Measurements from ENCODE around the gene GABPB2.
"Not testable (repeated sequence)": the region's sequence is repeated elsewhere in the genome, so short reads cannot be mapped to it uniquely, and the experiment has no call there.

The GABPB2 gene

DNA sequence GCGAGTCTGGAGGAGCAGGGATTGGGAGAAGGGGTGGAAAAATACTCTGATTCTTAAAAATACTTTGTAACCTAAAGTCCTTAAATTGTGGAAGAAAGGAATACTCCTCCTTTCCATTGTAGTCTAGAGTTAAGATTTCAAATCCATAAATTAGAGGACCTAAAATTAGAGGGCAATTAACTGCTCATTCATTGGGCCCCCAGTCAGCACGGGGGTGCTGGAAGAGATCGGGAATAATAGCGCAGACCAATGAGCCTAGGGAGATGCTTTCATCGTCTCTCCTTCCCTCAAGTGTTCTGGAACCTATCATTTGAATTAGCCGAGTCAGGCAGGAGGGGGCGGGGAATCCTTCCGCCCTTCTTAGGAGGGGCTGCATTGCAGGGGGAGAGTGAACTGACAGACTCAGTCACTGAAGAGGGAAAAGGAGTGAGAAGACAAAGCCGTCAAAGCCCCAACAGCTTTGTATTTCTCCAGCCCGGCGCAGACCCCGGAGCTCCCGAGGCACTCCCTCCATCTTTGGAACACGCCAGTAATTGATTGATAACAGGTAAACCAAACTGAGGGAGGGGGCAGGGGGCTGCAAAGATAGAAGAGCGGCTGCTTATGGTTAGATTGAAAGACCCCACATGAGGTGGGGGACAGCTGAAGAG lies 10.4 kb upstream of the GABPB2 start, which contains the start of gene MLLT11:
MLLT11 (plus strand) TSS at position 391 of the 650 bp plus-strand sequence. CDS start 6,828 bp downstream, outside the sequence.
- DNase-seq: no peak

DNA sequence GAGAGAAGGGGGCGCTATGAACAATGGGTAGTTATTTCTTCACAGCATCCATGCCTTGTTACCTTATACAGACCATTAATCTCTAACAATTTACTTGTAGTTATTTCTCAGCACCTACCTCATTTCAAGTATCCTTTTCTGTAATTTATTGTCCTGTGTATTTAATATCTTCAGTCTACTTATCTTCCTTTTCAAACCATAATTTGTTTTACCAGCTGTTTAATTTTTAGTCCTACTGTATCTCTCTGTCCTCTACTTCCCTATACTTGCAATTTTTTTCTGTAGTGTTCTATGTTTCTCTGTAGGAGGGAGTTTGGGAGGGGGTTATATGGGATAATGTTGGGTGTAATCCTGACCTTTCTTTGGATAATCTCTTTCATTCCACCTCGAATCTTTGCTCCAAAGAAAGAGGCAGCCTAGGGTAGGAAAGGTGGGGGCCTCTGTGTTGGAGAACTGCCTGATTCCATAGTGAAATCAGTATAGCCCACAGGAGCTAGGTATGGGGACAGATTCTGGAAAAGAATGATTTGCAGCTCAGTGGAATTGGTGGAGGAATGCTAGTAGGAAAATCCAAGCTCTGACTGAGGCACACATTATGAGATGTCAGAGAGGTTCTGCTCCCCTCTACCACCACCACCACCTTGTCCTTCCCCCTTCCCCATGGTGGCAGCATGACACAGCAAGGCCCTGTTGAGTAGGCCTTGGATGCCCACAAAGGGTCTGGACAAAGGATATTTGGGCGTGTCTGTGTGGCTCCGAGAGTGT lies 9.7 kb upstream of the GABPB2 start:
- no peak for DNase-seq

DNA sequence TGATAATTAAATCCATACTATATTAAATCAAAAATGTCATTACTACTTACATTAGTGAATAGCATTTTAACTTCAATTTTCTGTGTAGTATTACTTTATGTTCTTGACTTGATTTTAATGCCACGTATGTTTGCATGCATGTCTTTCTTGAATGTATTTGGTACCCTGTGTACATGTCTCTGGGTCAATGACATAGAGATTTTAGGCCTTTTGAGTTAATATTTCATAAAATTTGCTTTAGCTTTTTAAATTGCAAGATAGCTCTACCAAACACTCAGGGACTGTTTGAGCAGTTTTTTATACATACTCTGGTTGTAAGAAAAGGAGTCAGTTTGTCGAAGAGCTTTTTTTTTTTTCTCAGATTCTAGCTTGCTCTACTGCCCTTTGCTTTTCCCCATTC lies 8.9 kb upstream of the GABPB2 start:
- no peak for DNase-seq

DNA sequence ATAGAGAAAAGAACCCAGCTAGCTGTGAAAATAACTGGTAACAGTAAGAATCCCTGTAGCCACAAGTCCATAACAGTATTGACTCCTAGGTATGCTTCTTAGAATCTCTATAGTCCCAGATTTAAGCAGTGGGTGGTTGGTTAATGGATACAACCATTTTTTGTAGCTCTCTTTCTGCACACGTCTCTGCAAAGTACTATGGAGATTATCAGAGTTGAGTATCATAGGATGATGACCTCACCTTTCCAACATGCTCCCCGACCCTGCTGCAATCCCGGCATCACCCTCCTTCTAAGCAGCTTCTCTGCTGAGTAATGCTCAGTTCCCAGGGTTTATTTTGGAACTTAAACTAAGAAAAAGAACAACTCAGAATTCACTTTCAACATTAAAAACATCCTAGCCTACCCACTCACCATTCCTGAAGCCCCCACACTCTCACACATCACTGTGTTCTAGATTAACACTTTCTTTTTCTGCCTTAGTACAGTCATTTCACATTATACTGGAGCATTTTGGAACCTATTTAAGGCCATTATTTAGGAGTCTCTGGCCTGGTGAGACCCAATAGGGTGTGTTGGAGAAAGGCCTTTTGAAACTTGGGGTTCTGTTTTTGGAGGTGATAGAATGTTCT lies 7.7 kb upstream of the GABPB2 start:
- DNase-seq: no peak

DNA sequence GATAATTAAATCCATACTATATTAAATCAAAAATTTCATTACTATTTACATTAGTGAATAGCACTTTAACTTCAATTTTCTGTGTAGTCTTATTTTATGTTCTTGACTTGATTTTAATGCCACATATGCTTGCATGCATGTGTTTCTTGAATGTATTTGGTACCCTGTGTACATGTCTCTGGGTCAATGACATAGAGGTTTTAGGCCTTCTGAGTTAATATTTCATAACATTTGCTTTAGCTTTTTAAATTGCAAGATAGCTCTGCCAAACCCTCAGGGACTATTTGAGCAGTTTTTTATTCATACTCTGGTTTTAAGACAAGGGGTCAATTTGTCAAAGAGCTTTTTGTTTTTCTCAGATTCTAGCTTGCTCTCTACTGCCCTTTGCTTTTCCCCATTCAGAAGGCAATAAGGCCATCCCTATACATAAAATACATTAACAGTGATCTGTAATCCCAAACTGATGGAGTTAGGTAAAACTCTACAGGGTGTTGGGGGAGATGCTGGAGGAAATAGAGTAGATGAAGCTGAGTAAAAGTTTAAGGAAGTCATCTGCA lies 5.4 kb upstream of the GABPB2 start:
- DNase-seq: no peak

DNA sequence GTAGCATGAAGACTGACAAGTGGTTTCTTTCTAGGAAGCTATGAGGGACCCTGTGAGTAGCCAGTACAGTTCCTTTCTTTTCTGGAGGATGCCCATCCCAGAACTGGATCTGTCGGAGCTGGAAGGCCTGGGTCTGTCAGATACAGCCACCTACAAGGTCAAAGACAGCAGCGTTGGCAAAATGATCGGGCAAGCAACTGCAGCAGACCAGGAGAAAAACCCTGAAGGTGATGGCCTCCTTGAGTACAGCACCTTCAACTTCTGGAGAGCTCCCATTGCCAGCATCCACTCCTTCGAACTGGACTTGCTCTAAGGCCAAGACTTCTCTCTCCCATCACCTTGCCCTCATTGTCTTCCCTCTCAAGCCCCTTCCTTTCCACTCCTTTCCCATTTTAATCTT lies 3.4 kb upstream of the GABPB2 start:
- no peak for DNase-seq

DNA sequence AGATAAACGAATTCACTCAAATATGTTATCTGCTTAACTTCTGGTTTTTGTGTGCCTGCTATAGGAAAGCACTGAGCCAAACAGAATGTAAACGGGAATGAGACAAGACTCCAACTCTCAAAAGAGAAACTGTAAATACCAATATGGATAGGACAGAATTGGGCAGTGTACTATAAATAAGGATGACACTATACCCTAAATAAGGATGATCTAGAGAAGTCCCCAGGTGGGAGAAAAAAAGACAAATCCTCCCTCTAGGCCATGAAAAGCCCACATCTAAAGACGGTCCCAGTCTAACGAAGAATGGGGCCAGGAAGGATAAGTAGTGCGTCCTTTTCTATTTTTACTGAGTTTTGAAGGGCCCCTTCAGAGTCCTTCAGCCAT lies 1.5 kb upstream of the GABPB2 start:
- no peak for DNase-seq

DNA sequence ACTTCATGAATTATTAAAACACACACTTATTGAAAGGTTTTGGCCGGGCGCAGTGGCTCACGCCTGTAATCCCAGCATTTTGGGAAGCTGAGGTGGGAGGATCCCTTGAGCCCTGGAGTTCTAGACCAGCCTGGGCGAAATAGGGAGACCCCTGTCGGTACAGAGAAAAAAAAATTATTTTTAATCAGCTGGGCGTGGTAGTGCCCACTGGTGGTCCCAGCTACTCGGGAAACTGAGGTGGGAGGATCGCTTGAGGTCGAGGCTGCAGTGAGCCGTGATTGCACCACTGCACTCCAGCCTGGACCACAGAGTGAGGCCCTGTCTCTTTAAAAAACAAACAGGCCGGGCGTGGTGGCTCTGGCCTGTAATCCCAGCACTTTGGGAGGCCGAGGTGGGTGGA lies 1.7 kb downstream of the GABPB2 start:
- DNase-seq: no peak

DNA sequence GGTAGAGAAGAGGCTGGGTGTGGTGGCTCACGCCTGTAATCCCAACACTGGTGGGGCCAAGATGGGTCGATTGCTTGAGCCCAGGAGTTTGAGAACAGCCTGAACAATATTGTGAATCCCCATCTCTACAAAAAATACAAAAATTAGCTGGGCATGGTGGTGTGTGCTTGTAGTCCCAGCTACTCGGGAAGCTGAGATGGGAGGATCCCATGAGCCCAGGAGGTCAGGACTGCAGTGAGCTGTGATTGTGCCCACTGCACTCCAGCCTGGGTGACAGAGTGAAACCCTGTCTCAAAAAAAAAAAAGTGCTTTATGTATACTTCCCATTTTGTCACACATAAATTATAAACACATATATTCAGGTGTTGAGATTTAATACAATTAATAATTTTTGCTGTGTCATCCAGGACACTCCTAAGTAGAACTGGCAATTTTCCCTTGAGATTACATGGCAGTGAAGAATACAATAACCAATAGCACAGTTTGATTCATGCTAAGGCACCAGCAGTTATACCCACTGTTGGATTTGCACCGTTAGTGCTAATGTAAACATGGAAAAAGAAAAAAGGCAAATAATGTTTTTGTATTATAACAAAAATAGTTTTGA lies 15.5 kb downstream of the GABPB2 start:
- DNase-seq: no peak

DNA sequence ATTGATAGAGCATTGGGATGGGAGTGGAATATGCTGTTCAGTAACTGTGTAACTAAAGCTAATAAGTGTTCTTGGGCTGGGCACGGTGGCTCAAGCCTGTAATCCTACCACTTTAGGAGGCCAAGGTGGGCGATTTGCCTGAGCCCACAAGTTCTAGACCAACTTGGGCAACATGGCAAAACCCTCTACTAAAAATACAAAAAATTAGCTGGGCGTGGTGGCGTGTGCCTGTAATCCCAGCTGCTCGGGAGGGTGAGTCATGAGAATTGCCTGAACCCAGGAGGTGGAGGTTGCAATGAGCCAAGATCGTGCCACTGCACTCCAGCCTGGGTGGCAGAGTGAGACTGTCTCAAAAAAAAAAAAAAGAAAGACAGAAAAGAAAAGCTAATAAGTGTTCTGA lies 26.9 kb downstream of the GABPB2 start:
- not testable (repeated sequence) for DNase-seq

DNA sequence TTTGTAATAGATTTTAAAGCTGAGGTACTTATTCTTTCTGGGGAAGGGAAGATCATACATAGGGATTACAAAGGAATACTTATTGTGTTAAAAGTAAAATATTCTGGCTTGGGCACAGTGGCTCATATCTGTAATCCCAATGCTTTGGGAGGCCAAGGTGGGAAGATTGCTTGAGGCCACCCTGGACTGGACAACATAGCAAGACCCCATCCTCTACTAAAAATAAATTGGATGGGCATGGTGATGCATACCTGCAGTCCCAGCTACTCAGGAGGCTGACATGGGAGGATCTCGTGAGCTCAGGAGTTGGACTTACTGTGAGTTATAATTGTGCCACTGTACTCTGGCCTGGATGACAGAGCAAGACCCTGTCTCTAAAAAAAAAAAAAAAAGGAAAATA lies 27.6 kb downstream of the GABPB2 start:
- no peak for DNase-seq

DNA sequence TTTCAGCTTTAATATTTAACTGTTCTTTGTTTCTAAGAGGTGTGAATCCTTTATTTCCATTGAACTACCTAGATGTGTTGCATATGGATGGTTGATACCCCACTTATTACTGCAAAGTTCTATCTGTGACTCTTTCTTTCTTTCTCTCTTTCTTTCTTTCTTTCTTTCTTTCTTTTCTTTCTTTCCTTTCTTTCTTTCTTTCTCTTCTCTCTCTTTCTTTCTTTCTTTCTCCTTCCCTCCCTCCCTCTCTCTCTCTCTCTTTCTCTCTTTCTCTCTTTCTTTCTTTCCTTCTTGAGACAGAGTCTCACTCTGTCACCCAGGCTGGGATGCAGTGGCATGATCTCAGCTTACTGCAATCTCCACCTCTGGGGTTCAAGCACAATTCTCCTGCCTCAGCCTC lies 34.1 kb downstream of the GABPB2 start:
- no peak for DNase-seq

DNA sequence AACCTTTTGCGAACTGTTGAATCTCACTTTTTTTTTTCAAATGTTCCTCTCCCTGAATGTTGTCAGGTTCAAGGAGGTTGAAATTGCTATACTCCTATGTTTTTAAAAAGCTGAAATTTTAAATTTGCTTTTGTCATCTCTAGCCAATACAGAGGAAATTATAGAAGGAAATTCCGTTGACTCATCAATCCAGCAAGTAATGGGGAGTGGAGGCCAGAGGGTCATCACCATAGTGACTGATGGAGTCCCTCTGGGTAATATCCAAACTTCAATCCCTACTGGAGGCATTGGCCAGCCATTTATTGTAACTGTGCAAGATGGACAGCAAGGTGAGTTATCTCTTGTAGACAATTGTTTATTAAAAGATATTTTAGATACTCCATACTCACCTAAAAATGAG lies 36.3 kb downstream of the GABPB2 start:
- DNase-seq: no peak

DNA sequence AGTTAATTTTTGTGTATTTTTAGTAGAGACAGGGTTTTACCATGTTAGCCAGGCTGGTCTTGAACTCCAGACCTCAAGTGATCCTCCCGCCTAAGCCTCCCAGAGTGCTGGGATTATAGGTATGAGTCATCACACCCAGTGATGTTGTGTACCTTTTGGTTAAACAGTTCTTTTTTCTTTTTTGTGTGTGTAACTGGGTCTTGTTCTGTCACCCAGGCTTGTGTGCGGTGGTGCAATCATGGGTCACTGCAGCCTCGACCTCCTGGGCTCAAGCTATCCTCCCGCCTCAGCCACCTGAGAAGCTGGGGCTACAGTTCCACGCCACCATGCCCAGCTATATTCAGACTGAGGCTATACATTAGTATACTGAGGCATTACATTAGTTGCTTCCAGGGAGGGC lies 37.8 kb downstream of the GABPB2 start:
- no peak for DNase-seq

DNA sequence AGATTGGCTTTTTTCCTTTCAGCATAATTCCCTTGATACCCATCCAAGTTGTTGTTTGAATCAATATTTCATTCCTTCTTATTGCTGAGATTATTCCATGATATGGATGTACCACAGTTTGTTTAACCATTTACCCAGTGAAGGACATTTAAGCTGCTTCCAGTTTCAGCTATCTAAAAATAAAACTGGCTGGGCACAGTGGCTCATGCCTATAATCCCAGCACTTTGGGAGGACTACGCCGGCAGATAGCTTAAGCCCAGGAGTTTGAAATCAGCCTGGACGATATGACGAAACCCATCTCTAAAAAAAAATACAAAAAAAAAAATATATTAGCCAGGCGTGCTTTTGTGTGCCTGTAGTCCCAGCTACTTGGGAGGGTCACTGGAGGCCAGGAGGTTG lies 43.3 kb downstream of the GABPB2 start:
- no peak for DNase-seq

DNA sequence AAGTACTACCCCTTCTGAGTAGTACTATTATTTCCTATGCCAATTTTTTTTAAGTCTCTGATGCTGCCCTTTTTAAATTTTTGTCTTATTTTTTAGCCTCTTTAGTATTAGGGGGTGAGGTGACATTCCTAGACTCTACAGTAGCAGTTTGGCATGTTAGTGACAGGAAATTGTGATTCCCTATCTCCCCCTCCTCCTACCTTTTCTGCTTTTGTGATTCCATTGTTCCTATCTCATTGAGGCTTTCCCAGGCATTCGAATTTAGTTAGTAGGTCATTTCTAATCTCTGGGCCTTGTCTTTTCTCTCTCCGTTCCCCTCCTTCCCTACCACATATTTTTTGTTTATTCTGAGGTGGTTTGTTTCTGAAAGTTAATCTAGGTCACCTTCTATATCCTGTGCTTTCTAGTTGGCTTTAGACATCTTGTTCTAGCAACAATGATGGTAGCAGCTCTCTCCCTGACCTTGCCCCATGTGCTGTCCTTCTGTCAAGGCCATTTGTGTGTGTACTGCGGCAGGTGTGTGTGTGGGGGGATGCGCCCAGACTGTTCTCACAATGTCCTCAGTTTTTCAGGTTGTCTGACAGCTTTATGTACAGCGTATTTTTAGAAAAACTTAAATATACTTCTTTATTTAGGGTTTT lies 54.3 kb downstream of the GABPB2 start:
- no peak for DNase-seq

DNA sequence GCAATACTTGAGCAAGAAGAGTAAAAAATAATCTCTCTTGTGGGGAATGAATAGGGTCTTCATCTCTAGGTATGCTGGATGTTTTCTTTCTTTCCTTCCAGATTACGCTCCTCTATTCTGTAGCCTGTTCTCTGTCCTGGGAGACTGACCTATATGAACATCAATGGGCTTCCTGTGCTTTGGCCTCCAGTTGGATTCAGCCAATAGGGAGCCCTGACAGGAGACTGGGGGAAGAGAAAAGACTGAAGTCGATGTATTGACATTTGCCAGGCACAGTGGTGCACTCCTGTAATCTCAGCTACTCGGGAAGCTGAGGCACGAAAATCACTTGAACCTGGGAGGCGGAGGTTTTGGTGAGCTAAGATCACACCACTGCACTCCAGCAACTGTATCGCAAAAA lies 58.2 kb downstream of the GABPB2 start:
- no peak for DNase-seq

DNA sequence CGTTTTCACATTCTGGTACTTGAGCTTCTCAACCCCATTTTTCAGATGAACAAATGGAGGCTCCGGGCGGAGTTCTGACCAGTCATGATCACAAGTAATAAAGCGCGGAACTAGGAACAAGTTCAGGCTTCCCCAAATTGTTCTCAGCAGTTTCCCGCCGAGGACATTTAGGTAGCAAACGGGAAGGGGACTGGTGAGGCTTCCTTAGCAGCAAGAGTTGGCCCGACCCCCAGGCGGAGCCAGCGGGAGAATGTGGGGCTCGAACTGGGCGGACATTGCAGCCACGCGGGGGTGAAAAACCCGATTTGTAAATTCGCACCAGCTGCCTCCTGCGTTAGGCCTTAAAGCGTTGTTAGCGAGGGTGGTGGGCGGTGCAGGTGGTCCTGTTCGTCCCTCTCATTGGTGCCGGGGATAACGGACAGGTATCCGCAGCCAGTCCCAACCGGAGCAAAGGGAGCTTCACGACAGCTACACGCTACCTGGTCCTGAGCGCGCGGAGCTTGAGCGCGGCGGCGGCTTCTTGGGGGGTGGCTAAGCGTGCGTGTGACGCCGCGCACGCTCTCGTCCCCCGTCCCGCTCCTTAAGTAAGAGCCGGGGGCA lies 60.5 kb downstream of the GABPB2 start:
- no peak for DNase-seq

DNA sequence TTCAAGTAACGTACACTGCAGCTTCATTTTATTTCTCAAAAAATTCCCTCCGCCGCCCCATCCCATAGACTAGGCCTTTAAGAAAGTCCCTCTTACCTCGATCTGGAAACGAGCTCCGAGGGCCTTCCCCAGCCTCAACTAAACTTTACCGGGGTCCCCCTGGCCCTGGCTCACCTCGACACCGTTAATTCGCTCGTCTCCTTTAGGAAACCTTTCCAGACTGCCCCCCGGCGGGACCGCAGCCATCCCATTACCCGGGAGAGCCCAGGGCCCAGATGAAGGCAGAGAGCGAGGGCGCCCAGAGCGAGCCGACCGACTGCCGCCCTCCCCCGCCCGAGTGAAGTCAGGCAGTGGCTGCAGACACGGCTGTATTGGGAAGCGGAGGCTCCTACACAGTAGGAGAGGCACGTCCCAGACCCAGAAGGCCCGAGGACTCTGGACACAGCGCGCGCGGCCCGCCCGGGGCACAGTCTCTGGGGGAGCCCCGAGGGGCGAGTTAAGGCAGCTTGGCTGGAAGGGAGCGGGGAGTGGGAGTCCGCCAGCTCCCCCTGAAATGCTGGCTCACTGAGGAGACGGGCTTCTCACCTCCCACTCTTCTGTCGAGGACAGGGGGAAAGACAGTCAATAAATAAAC lies 61.3 kb downstream of the GABPB2 start:
- DNase-seq: no peak

DNA sequence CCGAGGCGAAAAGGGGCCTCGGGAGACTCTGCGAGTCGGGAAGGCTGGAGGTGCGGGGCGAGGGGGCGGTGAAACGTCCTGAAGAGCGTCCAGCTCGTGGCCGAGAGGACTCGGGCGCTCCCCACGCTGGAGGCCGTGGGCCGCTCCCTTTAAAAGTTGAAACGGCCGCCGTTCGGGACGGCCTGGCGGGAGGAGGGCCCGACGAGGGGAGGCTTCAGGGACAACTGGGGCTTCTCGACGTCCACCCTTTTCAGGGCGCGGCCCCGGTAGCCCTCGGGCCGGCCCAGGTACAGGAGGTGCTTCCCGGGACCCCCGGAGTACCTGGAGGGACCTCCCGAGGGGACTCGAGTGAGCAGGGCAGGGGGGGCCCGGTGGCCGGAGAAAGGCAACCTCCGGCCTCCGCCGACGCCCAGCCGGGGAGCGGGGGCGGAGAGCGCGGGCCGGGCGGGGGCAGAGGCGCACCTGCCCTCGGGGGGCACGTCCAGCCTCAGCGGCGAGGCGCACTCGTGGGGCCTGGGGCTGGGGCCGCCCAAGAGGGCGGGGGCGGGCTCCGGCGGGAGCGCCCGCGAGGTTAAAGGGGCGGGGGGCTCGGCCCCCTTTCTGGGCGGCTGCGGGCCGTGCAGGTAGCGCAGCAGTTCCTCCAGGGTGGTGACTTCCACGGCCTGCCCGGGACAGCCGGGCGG lies 61.9 kb downstream of the GABPB2 start:
- no peak for DNase-seq

DNA sequence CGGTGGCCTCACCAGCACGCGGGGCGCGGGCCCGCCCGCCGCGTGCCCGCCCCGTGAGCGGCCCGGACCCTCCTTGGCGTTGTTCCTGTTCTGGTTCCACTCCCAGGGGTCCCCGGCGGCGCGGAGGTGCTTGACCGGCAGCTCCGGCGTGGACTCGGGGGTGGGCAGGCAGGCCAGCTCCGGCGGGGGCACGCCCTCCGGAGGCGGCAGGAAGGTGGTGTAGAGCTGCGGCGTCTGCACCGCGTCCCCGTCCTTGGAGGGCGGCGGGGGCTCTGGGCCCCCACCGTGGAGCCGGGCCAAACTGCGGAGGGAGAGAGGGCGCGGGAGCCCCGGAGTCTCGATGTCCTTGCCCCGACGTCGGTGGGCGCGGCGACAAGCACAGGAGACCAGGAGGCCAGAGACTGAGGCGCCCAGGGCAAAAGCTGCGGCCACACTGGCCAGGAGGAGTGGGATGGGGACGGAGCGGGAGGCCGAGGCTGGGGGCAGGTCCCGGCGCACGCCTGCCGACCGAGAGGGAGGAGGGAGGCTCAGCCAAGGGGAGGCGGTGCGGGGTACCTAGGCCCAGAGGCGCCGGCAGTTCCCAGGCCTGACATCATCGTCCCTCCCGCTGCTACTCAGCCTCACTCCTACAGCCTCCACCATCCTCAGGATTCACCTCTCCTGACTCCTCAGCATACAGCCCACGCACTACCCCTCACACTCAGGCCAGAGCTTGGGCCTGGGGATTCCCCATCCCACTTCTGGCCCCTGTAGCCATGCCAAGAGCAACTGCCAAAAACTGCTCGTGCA lies 62.7 kb downstream of the GABPB2 start:
- no peak for DNase-seq

Data from cortex of kidney (tissue), 1 donor.